ENCODE measurements around the gene VPS26C.

DNA sequence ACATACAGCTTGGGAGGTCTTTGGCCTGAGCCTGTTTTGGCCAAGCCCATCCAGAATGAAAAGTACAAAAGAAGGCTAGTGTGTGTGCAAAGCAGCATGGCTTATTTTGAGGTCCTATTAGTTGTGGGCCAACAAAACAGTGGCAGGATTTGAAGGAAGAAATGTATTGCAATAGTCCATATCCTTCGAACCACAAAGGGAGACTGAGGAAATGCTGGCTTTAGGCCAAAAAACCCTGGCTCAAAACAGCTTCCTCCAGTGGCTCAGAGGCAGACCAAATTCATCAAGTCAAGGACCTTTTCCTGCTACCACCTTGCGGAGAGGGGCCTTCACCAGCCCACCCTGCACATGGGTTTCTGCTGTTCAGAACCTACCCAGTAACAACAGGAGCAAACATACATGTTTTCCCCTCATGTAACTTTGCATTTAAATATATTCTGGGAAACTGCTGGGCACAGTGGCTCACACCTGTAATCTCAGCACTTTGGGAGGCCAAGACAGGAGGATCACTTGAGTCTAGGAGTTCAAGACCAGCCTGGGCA, 43.3 kb downstream of the VPS26C start:
- TF ChIP-seq, protein P1, sequence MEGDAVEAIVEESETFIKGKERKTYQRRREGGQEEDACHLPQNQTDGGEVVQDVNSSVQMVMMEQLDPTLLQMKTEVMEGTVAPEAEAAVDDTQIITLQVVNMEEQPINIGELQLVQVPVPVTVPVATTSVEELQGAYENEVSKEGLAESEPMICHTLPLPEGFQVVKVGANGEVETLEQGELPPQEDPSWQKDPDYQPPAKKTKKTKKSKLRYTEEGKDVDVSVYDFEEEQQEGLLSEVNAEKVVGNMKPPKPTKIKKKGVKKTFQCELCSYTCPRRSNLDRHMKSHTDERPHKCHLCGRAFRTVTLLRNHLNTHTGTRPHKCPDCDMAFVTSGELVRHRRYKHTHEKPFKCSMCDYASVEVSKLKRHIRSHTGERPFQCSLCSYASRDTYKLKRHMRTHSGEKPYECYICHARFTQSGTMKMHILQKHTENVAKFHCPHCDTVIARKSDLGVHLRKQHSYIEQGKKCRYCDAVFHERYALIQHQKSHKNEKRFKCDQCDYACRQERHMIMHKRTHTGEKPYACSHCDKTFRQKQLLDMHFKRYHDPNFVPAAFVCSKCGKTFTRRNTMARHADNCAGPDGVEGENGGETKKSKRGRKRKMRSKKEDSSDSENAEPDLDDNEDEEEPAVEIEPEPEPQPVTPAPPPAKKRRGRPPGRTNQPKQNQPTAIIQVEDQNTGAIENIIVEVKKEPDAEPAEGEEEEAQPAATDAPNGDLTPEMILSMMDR (IDR thresholded peaks at IDR 0.05) = no peak
- no peak for TF ChIP-seq POLR2A (IDR thresholded peaks at IDR 0.05)
- no peak for TF ChIP-seq POLR2AphosphoS5 (IDR thresholded peaks at IDR 0.05)
